Measurements from ENCODE around the gene NAA10.

Gene NAA10

GRCh38 chrX:153925387-153925738 is 9.5 kb downstream of the NAA10 start:
- Histone ChIP-seq H3K27ac (ENCODE audit: low read depth, low read length) (no peak overlapping the region), H3K36me3 (ENCODE audit: control insufficient read depth in 5 of 5, insufficient read depth in 5 of 5, low read length in 5 of 5) (peaks cover 0 to 11% (median 6%) of the 10 kb centered on the region in 5 donors), H3K9me3 (ENCODE audit: control insufficient read depth in 5 of 5, low read length in 5 of 5) (no peaks in the 10 kb centered on the region), H3K9ac (ENCODE audit: low read length in 5 of 5) (no peak overlapping the region), H3K4me1 (ENCODE audit: control insufficient read depth in 5 of 5, insufficient read depth in 5 of 5, low read length in 5 of 5) (peaks cover 4 to 84% (median 65%) of the 10 kb centered on the region in 5 donors), H3K27me3 (ENCODE audit: control insufficient read depth in 5 of 5, insufficient read depth in 4 of 5, low read length in 5 of 5) (peaks cover 16 to 33% (median 23%) of the 10 kb centered on the region in 5 donors), H3K4me3 (ENCODE audit: low read depth in 1 of 5, low read length in 5 of 5) (peak overlapping the region; percentile 23 to 58 (median 44))

DNA sequence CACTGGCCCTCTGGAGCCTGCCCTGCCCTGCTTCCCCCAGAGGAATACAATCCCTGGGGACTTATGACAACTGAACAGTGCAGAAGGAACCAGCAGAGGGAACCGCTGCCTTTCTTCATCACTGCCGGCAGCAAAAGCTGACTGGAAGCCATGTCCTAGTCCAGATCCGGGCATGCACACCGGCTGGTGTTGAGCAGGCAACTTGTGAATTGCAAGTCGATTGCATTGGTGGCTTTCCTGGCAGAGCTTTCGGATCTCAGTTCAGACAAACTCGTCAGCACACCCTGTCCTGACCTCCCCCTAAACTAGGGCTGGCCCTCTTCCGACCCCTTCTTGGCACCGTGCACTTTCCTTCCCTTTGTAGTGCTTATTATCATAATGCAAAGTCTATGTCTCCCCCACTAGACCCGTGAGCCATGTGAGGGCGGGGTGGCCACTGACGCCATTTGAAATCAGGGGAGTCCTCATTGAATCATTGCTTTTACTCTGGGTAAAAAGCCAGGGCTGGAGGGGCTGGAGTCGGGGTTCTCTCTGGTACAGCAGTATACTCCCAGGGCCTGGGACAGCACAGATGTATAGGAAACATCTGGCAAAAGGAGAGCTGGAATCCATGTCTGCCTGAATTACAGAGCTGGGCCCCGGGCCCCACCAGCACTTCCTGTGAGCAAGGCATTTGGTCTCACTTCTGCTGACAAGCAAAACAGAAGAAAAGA is 10.5 kb downstream of the NAA10 start:
- peaks cover 0 to 4% (median 0%) of the 10 kb centered on the region in 5 donors for H3K36me3 ChIP-seq (ENCODE audit: control insufficient read depth in 5 of 5, insufficient read depth in 5 of 5, low read length in 5 of 5)
- H3K27ac ChIP-seq (ENCODE audit: low read depth, low read length): peak overlapping the region; percentile 23
- H3K9me3 ChIP-seq (ENCODE audit: control insufficient read depth in 5 of 5, low read length in 5 of 5): no peaks in the 10 kb centered on the region
- peaks cover 22 to 38% (median 29%) of the 10 kb centered on the region in 5 donors for H3K27me3 ChIP-seq (ENCODE audit: control insufficient read depth in 5 of 5, insufficient read depth in 4 of 5, low read length in 5 of 5)
- H3K9ac ChIP-seq (ENCODE audit: low read length in 5 of 5): no peak overlapping the region
- H3K4me1 ChIP-seq (ENCODE audit: control insufficient read depth in 5 of 5, insufficient read depth in 5 of 5, low read length in 5 of 5): peaks cover 4 to 78% (median 64%) of the 10 kb centered on the region in 5 donors
- peak overlapping the region in 4 of 5 donors; percentile 7 to 47 (median 22) for H3K4me3 ChIP-seq (ENCODE audit: low read depth in 1 of 5, low read length in 5 of 5)

DNA sequence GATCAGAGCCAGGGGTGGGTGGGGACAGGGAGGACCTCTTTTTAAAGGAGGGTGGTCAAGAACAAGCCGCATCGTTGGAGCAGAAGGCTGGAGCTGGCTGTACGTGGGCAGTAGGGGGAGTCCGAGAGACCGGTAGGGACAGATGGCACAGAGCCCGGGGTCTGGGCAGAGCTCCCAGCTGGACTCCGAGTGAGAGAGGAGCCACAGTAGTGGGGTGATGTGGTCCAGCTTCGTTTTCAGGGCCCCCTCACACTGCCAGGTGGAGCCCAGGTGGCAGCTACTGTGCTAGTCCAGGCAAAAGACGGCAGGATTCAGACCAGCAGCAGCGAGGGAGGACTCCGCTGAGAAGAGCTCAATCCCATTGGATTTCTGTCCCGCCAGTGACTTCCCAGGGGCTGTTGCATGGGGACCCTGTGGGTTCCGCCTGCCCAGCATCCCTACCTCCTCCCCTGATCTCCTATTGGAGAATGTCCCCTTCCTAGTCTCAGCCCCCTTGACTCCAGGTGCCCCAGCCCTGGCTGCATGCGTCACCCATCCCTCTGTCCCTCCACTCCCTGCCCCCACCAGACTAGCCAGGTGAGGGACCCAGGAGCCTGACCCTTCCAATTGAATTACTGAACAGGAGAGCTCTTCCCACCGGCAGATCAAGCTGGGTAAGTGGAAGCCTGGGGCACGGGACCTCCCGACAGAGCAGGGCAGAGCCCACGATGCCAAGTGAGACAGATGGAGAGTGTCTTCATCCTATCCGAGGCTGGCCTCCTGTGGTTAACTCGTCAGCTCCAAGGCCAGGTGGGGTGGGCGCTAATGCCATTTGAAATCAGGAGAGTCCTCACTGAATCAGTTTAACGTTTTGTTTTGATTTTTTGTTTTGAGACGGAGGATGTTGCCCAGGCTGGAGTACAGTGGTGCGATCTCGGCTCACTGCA is 11.6 kb downstream of the NAA10 start:
- Histone ChIP-seq H3K9me3 (ENCODE audit: control insufficient read depth in 5 of 5, low read length in 5 of 5) (no peaks in the 10 kb centered on the region), H3K27me3 (ENCODE audit: control insufficient read depth in 5 of 5, insufficient read depth in 4 of 5, low read length in 5 of 5) (peaks cover 29 to 41% (median 32%) of the 10 kb centered on the region in 5 donors), H3K27ac (ENCODE audit: low read depth, low read length) (no peak overlapping the region), H3K36me3 (ENCODE audit: control insufficient read depth in 5 of 5, insufficient read depth in 5 of 5, low read length in 5 of 5) (peaks cover 0 to 8% (median 0%) of the 10 kb centered on the region in 5 donors), H3K4me3 (ENCODE audit: low read depth in 1 of 5, low read length in 5 of 5) (no peak overlapping the region), H3K9ac (ENCODE audit: low read length in 5 of 5) (no peak overlapping the region), H3K4me1 (ENCODE audit: control insufficient read depth in 5 of 5, insufficient read depth in 5 of 5, low read length in 5 of 5) (peaks cover 2 to 69% (median 55%) of the 10 kb centered on the region in 5 donors)

- Histone ChIP-seq H3K4me3 (ENCODE audit: low read depth in 1 of 5, low read length in 5 of 5) (peak overlapping the region in 1 of 5 donors; percentile 26), H3K9ac (ENCODE audit: low read length in 5 of 5) (peak overlapping the region in 1 of 5 donors; percentile 43), H3K36me3 (ENCODE audit: control insufficient read depth in 5 of 5, insufficient read depth in 5 of 5, low read length in 5 of 5) (peaks cover 0 to 8% (median 0%) of the 10 kb centered on the region in 5 donors), H3K27me3 (ENCODE audit: control insufficient read depth in 5 of 5, insufficient read depth in 4 of 5, low read length in 5 of 5) (peaks cover 29 to 39% (median 32%) of the 10 kb centered on the region in 5 donors), H3K9me3 (ENCODE audit: control insufficient read depth in 5 of 5, low read length in 5 of 5) (no peaks in the 10 kb centered on the region), H3K4me1 (ENCODE audit: control insufficient read depth in 5 of 5, insufficient read depth in 5 of 5, low read length in 5 of 5) (peaks cover 1 to 57% (median 43%) of the 10 kb centered on the region in 5 donors), H3K27ac (ENCODE audit: low read depth, low read length) (no peak overlapping the region)
Observed at GRCh38 chrX:153921511-153922446, 13.1 kb downstream of the NAA10 start.

DNA sequence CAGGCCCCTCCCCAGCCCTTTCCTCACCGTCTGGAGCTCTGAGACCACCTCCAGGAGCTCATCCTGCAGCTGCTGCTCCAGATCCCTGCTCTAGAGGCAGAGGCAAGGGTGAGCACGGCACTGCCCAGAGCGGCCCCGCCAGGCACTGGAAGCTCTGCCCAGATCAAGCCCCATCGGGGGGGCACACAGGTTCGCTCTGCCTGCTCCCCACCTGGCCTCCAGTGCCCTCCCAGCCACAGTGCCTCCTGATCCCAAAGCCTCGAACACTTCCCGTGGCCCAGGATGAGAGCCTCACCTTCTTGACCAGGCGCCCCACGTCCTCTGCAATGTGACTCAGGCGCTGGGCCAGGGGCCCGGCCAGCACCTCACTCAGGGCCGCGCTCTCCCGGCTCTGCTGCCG is 13.8 kb downstream of the NAA10 start:
- H3K9ac ChIP-seq (ENCODE audit: low read length in 5 of 5): no peak overlapping the region
- H3K4me3 ChIP-seq (ENCODE audit: low read depth in 1 of 5, low read length in 5 of 5): no peak overlapping the region
- peaks cover 0 to 8% (median 0%) of the 10 kb centered on the region in 5 donors for H3K36me3 ChIP-seq (ENCODE audit: control insufficient read depth in 5 of 5, insufficient read depth in 5 of 5, low read length in 5 of 5)
- no peaks in the 10 kb centered on the region for H3K9me3 ChIP-seq (ENCODE audit: control insufficient read depth in 5 of 5, low read length in 5 of 5)
- no peak overlapping the region for H3K27ac ChIP-seq (ENCODE audit: low read depth, low read length)
- H3K4me1 ChIP-seq (ENCODE audit: control insufficient read depth in 5 of 5, insufficient read depth in 5 of 5, low read length in 5 of 5): peaks cover 1 to 51% (median 37%) of the 10 kb centered on the region in 5 donors
- peaks cover 24 to 39% (median 27%) of the 10 kb centered on the region in 5 donors for H3K27me3 ChIP-seq (ENCODE audit: control insufficient read depth in 5 of 5, insufficient read depth in 4 of 5, low read length in 5 of 5)

DNA sequence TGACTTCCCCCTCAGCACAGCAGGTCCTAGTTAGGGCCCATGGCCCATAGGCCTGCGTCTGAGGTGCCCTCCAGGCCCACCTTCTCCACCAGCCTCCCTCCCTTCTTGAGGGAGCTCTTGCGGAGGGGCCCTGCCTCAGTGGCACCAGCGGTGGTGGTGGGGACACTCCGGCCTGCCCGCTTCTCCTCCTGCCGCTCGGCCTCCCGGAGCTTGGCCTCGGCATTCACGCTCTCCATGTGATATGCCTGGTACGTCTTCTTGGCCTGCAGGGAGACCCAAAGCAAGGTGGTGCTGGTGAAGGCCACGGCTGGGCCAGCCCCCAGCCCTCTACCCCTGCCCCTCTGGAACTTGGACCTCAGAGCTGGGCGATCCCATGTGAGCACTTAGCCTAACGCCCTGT is 14.3 kb downstream of the NAA10 start:
- peaks cover 1 to 46% (median 34%) of the 10 kb centered on the region in 5 donors for H3K4me1 ChIP-seq (ENCODE audit: control insufficient read depth in 5 of 5, insufficient read depth in 5 of 5, low read length in 5 of 5)
- H3K9ac ChIP-seq (ENCODE audit: low read length in 5 of 5): no peak overlapping the region
- no peak overlapping the region for H3K27ac ChIP-seq (ENCODE audit: low read depth, low read length)
- no peaks in the 10 kb centered on the region for H3K9me3 ChIP-seq (ENCODE audit: control insufficient read depth in 5 of 5, low read length in 5 of 5)
- no peak overlapping the region for H3K4me3 ChIP-seq (ENCODE audit: low read depth in 1 of 5, low read length in 5 of 5)
- peaks cover 0 to 8% (median 0%) of the 10 kb centered on the region in 5 donors for H3K36me3 ChIP-seq (ENCODE audit: control insufficient read depth in 5 of 5, insufficient read depth in 5 of 5, low read length in 5 of 5)
- H3K27me3 ChIP-seq (ENCODE audit: control insufficient read depth in 5 of 5, insufficient read depth in 4 of 5, low read length in 5 of 5): peaks cover 23 to 36% (median 27%) of the 10 kb centered on the region in 5 donors

DNA sequence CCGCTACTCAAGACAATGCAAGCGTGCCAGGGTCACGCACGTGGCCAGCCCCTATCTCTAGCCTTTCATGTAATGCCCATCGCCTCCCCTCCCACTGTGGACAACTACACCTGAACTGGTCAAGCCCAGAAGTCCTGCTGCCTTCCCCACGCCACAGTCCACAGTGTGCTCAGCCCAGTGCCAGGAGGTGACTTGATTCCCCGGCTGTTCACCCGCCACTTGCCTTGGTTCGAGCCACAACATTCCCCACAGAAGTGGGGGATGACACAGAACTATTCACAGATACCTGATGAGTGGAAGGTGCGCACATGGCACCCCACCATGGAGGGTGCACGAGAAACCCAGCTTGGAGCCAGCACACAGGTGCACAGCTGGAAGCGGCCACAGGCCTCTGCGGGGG is 15.6 kb downstream of the NAA10 start:
- Histone ChIP-seq H3K27ac (ENCODE audit: low read depth, low read length) (no peak overlapping the region), H3K9me3 (ENCODE audit: control insufficient read depth in 5 of 5, low read length in 5 of 5) (no peaks in the 10 kb centered on the region), H3K4me3 (ENCODE audit: low read depth in 1 of 5, low read length in 5 of 5) (no peak overlapping the region), H3K36me3 (ENCODE audit: control insufficient read depth in 5 of 5, insufficient read depth in 5 of 5, low read length in 5 of 5) (peaks cover 0 to 8% (median 0%) of the 10 kb centered on the region in 5 donors), H3K4me1 (ENCODE audit: control insufficient read depth in 5 of 5, insufficient read depth in 5 of 5, low read length in 5 of 5) (peaks cover 1 to 34% (median 22%) of the 10 kb centered on the region in 5 donors), H3K9ac (ENCODE audit: low read length in 5 of 5) (no peak overlapping the region), H3K27me3 (ENCODE audit: control insufficient read depth in 5 of 5, insufficient read depth in 4 of 5, low read length in 5 of 5) (peaks cover 22 to 32% (median 26%) of the 10 kb centered on the region in 5 donors)

DNA sequence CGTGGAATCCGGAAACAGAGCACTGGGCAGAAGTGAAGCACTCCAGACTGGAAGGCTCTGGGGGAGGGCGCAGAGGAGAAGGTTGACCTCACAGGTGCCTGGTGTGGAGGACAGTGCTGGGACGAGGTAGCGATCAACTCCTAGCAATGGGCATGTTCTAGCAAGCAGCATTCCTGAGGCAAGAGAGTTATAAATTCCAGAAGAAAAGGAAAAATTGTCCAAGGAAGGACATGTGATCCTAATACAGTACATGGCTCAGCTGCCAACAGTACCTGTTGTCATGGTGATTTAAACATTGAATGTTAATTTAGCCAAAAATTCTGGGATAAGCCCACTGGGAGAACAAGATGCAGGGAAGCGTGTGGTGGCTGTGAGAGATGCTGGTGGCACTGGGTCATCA is 17.0 kb downstream of the NAA10 start:
- Histone ChIP-seq H3K4me1 (ENCODE audit: control insufficient read depth in 5 of 5, insufficient read depth in 5 of 5, low read length in 5 of 5) (peaks cover 0 to 23% (median 13%) of the 10 kb centered on the region in 5 donors), H3K27me3 (ENCODE audit: control insufficient read depth in 5 of 5, insufficient read depth in 4 of 5, low read length in 5 of 5) (peaks cover 22 to 32% (median 26%) of the 10 kb centered on the region in 5 donors), H3K9me3 (ENCODE audit: control insufficient read depth in 5 of 5, low read length in 5 of 5) (no peaks in the 10 kb centered on the region), H3K9ac (ENCODE audit: low read length in 5 of 5) (no peak overlapping the region), H3K4me3 (ENCODE audit: low read depth in 1 of 5, low read length in 5 of 5) (no peak overlapping the region), H3K36me3 (ENCODE audit: control insufficient read depth in 5 of 5, insufficient read depth in 5 of 5, low read length in 5 of 5) (peaks cover 0 to 8% (median 0%) of the 10 kb centered on the region in 5 donors), H3K27ac (ENCODE audit: low read depth, low read length) (no peak overlapping the region)

- Histone ChIP-seq H3K36me3 (ENCODE audit: control insufficient read depth in 5 of 5, insufficient read depth in 5 of 5, low read length in 5 of 5) (peaks cover 0 to 5% (median 0%) of the 10 kb centered on the region in 5 donors), H3K4me3 (ENCODE audit: low read depth in 1 of 5, low read length in 5 of 5) (no peak overlapping the region), H3K27ac (ENCODE audit: low read depth, low read length) (no peak overlapping the region), H3K9me3 (ENCODE audit: control insufficient read depth in 5 of 5, low read length in 5 of 5) (no peaks in the 10 kb centered on the region), H3K4me1 (ENCODE audit: control insufficient read depth in 5 of 5, insufficient read depth in 5 of 5, low read length in 5 of 5) (peaks cover 0 to 6% (median 0%) of the 10 kb centered on the region in 5 donors), H3K9ac (ENCODE audit: low read length in 5 of 5) (no peak overlapping the region), H3K27me3 (ENCODE audit: control insufficient read depth in 5 of 5, insufficient read depth in 4 of 5, low read length in 5 of 5) (peaks cover 0 to 29% (median 11%) of the 10 kb centered on the region in 5 donors)
Observed at GRCh38 chrX:153913701-153914100, 21.1 kb downstream of the NAA10 start.

Data from subcutaneous abdominal adipose tissue (tissue), 5 donors.